Ascending aorta (tissue), 2 donors: Measurements from ENCODE around the gene IL20. TPM values are rescaled to one million over a fixed set of nuclear protein-coding genes. Genes with fewer than 3 reads are reported as not detected.

Experiments used
- DNase-seq, 2 donors: peaks; one replicate each; pipeline ENCODE4 v3.0.0-alpha.2; 2019; ENCODE audit warnings: low spot score in 2 of 2
- H3K27ac ChIP-seq, 2 donors: fragments of 200-600 bp; sonication (generic); one replicate each; pipeline ENCODE4 v1.5.1; 2016 to 2017; ENCODE audit warnings: mild to moderate bottlenecking in 1 of 2
- H3K27me3 ChIP-seq: fragments of 200-600 bp; sonication (generic); one replicate; pipeline ENCODE4 v1.5.1; 2017
- H3K36me3 ChIP-seq, 2 donors: fragments of 200-600 bp; sonication (generic); one replicate each; pipeline ENCODE4 v1.5.1; 2016
- H3K4me1 ChIP-seq, 2 donors: fragments of 200-600 bp; sonication (generic); one replicate each; pipeline ENCODE4 v1.5.1; 2016 to 2017; ENCODE audit warnings: mild to moderate bottlenecking in 1 of 2
- H3K4me3 ChIP-seq, 2 donors: fragments of 200-600 bp; sonication (generic); one replicate each; pipeline ENCODE4 v1.5.1; 2016 to 2017; ENCODE audit warnings: mild to moderate bottlenecking in 1 of 2
- H3K9me3 ChIP-seq, 2 donors: fragments of 200-600 bp; sonication (generic); one replicate each; pipeline ENCODE4 v1.5.1; 2016
- CTCF ChIP-seq, 3 experiments: fragments of 200-600 bp in 2 of 3; fragments of 450-650 bp in 1 of 3; sonication (generic) in 2 of 3; IDR thresholded peaks; one replicate each; pipeline ENCODE4 v1.5.1; 2016 to 2019; ENCODE audit warnings: antibody characterized with exemption in 3 of 3, mild to moderate bottlenecking in 1 of 3, moderate library complexity in 1 of 3
- intact Hi-C: fragments of 100-400 bp; cut with DNase I; formaldehyde crosslinking; loops from one replicate; pipeline ENCODE4 v1.15.1; 2023
- total RNA-seq: library from RNA; depleted of rRNA; stranded (reverse); fragments of >200 nt; gene quantifications from one replicate; pipeline ENCODE4 v1.1.0, GENCODE V29; 2016

IL20 gene
- total RNA-seq, 1 donor from 2014 or later: not detected

- H3K27me3 ChIP-seq: no peaks in the 10 kb centered on the region
- no peak overlapping the region for H3K27ac ChIP-seq
- no peaks in the 10 kb centered on the region for H3K36me3 ChIP-seq
- TF ChIP-seq CTCF (IDR thresholded peaks at IDR 0.05): no peak
- intact Hi-C loops: no loop called here
- no peaks in the 10 kb centered on the region for H3K4me1 ChIP-seq
- H3K9me3 ChIP-seq: no peaks in the 10 kb centered on the region
- H3K4me3 ChIP-seq: no peak overlapping the region
- DNase-seq: no peak
These were observed 14.9 kb downstream of the IL20 start for GRCh38 chr1:206880314-206880713.

GRCh38 chr1:206882555-206882954, 17.1 kb downstream of the IL20 start:
- Histone ChIP-seq H3K27me3 (no peaks in the 10 kb centered on the region), H3K27ac (no peak overlapping the region), H3K4me3 (no peak overlapping the region), H3K36me3 (no peaks in the 10 kb centered on the region), H3K9me3 (no peaks in the 10 kb centered on the region), H3K4me1 (no peaks in the 10 kb centered on the region)
- DNase-seq: no peak
- intact Hi-C loops: no loop called here
- no peak for TF ChIP-seq CTCF (IDR thresholded peaks at IDR 0.05)

- Histone ChIP-seq H3K4me1 (no peaks in the 10 kb centered on the region), H3K36me3 (no peaks in the 10 kb centered on the region), H3K27me3 (no peaks in the 10 kb centered on the region), H3K4me3 (no peak overlapping the region), H3K9me3 (no peaks in the 10 kb centered on the region), H3K27ac (no peak overlapping the region)
- intact Hi-C loops: no loop called here
- DNase-seq: no peak
- no peak for TF ChIP-seq CTCF (IDR thresholded peaks at IDR 0.05)
These were observed 17.7 kb downstream of the IL20 start for GRCh38 chr1:206883160-206883559.

GRCh38 chr1:206883876-206884275, 18.5 kb downstream of the IL20 start:
- no peaks in the 10 kb centered on the region for H3K27me3 ChIP-seq
- no peak for TF ChIP-seq CTCF (IDR thresholded peaks at IDR 0.05)
- DNase-seq: no peak
- intact Hi-C loops: no loop called here
- H3K9me3 ChIP-seq: no peaks in the 10 kb centered on the region
- H3K36me3 ChIP-seq: no peaks in the 10 kb centered on the region
- no peak overlapping the region for H3K4me3 ChIP-seq
- no peak overlapping the region for H3K27ac ChIP-seq
- no peaks in the 10 kb centered on the region for H3K4me1 ChIP-seq

- intact Hi-C loops: no loop called here
- Histone ChIP-seq H3K9me3 (no peaks in the 10 kb centered on the region), H3K4me1 (no peaks in the 10 kb centered on the region), H3K36me3 (no peaks in the 10 kb centered on the region), H3K27me3 (no peaks in the 10 kb centered on the region), H3K27ac (no peak overlapping the region), H3K4me3 (no peak overlapping the region)
- no peak for TF ChIP-seq CTCF (IDR thresholded peaks at IDR 0.05)
- DNase-seq: no peak
These were observed 20.1 kb downstream of the IL20 start for GRCh38 chr1:206885341-206886060.

GRCh38 chr1:206886831-206887230, 21.4 kb downstream of the IL20 start:
- no peak for TF ChIP-seq CTCF (IDR thresholded peaks at IDR 0.05)
- no peaks in the 10 kb centered on the region for H3K4me1 ChIP-seq
- H3K27me3 ChIP-seq: no peaks in the 10 kb centered on the region
- H3K36me3 ChIP-seq: no peaks in the 10 kb centered on the region
- no peak overlapping the region for H3K27ac ChIP-seq
- no peak overlapping the region for H3K4me3 ChIP-seq
- no peak for DNase-seq
- intact Hi-C loops: no loop called here
- no peaks in the 10 kb centered on the region for H3K9me3 ChIP-seq
